Measurements from ENCODE around the gene KCTD17. TPM values are rescaled to one million over a fixed set of nuclear protein-coding genes. Genes with fewer than 3 reads are reported as not detected.

The KCTD17 gene
- total RNA-seq, 1 donor from 2014 or later: 19.2 TPM

DNA sequence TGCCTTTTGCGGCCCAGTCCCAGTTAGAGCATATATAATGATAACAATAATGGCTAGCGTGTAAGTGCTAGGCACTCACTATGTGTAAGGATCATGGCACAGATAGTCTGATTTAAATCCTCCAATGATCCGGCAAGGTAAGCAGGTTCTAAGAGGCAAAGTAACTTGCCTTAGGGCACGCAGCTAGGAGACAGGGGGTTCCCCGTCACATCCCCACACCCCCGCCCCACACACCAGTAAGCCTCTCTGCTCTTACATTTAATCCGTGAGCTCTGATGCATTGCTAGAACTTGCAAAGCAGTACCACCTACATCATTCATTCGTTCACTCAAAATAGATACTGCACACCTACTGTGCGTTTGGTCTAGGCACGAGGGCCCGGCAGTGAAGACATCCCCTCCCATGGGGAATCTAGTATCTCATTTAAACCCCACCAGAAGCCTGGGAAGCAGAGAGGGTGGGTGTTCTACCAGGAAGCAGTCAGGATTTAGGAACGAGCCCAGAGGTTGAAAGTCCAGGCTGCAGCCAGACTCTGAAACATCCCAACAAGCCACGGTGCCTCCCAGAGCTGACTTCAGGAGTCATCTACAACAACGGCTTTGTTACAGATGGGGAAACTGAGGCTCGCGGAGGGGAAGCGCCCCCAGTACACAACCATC lies 37.3 kb downstream of the KCTD17 start:
- Histone ChIP-seq H3K9me3 (no peaks in the 10 kb centered on the region), H3K27me3 (no peaks in the 10 kb centered on the region), H3K27ac (no peak overlapping the region), H3K4me3 (no peak overlapping the region), H3K36me3 (no peaks in the 10 kb centered on the region), H3K4me1 (no peaks in the 10 kb centered on the region)
- ATAC-seq (no peak), DNase-seq (no peak)
- TF ChIP-seq, protein P1, sequence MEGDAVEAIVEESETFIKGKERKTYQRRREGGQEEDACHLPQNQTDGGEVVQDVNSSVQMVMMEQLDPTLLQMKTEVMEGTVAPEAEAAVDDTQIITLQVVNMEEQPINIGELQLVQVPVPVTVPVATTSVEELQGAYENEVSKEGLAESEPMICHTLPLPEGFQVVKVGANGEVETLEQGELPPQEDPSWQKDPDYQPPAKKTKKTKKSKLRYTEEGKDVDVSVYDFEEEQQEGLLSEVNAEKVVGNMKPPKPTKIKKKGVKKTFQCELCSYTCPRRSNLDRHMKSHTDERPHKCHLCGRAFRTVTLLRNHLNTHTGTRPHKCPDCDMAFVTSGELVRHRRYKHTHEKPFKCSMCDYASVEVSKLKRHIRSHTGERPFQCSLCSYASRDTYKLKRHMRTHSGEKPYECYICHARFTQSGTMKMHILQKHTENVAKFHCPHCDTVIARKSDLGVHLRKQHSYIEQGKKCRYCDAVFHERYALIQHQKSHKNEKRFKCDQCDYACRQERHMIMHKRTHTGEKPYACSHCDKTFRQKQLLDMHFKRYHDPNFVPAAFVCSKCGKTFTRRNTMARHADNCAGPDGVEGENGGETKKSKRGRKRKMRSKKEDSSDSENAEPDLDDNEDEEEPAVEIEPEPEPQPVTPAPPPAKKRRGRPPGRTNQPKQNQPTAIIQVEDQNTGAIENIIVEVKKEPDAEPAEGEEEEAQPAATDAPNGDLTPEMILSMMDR (IDR thresholded peaks at IDR 0.05): no peak
- intact Hi-C loops (cut with DNase I): no loop called here

DNA sequence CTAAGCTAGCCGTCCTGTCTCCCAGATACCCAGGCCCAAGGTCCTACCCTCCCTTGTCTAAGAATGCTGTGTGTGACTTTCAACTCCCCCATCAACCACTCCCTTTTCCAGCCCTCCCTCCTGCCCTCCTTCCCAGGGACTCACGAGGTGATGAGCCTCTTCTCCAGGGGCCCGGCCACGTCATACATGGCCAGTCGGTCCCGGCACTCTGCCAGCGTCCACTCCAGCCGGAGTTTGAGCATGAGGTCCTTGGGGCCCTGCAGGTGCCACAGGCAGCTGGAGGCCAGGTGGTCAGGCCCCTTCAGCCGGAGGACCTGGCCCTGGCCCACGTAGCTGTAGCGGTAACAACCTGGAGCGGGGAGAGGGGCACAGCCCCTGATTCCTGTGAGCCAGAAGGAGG lies 37.9 kb downstream of the KCTD17 start:
- Histone ChIP-seq H3K4me1 (no peaks in the 10 kb centered on the region), H3K27ac (no peak overlapping the region), H3K4me3 (no peak overlapping the region), H3K36me3 (no peaks in the 10 kb centered on the region), H3K27me3 (no peaks in the 10 kb centered on the region), H3K9me3 (no peaks in the 10 kb centered on the region)
- DNase-seq: no peak
- intact Hi-C loops (cut with DNase I): no loop called here
- TF ChIP-seq, protein P1 (IDR thresholded peaks at IDR 0.05): no peak
- ATAC-seq: peak; percentile 17

DNA sequence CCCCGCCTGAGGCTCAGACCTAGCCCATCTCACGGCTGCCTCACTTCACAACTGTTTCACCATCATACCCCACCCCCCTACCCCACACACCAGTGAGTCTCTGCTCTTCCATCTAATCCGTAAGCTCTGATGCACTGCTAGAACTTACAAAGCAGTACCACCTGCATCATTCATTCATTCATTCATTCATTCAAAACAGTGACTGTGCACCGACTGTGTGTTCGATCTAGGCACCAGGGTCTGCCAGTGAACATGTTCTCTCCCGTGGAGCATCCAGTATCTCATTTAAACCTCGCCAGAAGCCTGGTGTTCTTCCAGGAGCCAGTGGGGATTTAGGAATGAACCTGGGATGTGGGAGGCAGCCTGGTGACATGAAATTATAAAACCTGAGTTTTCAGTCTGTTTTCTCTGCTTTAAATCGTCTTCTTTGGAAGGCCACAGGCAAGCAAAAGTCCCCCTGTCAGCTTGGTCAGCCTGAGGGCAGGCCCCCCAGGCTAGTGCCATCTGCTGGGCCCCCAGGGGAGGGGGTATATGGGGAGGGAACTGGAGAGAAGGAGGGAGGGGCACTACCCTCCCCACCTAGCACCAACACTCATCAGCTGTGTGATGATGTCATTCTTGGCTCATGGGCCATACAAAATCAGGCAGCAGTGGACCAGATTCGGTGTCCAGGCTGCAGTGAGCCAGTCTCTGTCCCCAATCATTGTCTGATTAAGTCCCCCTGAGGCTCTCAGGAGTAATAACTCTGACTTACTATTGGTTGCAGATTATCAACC lies 39.6 kb downstream of the KCTD17 start:
- ATAC-seq (no peak), DNase-seq (no peak)
- TF ChIP-seq, protein P1 (IDR thresholded peaks at IDR 0.05): no peak
- H3K4me3 ChIP-seq: no peak overlapping the region
- H3K4me1 ChIP-seq: no peaks in the 10 kb centered on the region
- H3K9me3 ChIP-seq: no peaks in the 10 kb centered on the region
- intact Hi-C loops (cut with DNase I): no loop called here
- no peaks in the 10 kb centered on the region for H3K36me3 ChIP-seq
- H3K27me3 ChIP-seq: peaks cover 11% of the 10 kb centered on the region
- H3K27ac ChIP-seq: no peak overlapping the region

DNA sequence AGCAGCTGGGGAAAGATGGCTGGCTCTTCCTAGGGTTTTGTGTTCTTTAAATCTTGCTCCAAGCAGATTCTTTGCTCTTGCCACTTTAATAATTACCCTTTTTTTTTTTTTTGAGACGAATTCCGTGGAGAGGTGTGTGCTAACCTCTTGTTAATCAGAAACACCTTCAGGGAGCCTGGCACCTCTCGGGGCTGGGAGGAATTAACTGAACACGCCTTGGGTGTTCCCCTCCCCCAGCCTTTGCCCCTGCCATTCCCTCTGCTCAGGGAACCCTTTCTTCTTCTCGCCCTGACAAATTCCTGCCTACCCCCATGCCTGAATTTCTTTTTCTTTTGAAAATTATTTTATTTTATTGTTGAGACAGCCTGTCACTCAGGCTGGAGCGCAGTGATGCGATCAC lies 40.5 kb downstream of the KCTD17 start:
- Histone ChIP-seq H3K4me3 (no peak overlapping the region), H3K4me1 (no peaks in the 10 kb centered on the region), H3K36me3 (no peaks in the 10 kb centered on the region), H3K27me3 (peaks cover 20% of the 10 kb centered on the region), H3K9me3 (no peaks in the 10 kb centered on the region), H3K27ac (no peak overlapping the region)
- DNase-seq (no peak), ATAC-seq (peak; percentile 55)
- TF ChIP-seq, protein P1 (IDR thresholded peaks at IDR 0.05): no peak
- intact Hi-C loops (cut with DNase I): no loop called here

DNA sequence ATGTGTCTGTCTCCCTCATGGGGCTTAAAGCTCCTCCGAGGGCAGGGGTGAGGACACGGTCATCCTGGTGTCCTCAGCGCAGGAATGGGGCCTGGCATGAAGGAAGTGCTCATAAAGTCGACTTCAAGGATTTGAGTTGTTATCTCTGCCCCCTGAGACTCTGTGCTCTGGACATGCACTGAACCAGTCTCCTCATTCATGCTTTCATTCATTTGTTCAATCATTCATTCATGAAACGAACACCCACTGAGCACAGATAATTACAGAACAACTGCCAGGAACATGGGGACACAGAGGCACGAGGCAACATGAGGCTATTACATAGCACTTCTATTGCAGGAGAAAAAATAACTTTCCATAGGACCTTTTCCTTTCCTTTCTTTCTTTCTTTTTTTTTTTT lies 41.5 kb downstream of the KCTD17 start:
- intact Hi-C loops (cut with DNase I): no loop called here
- H3K27me3 ChIP-seq: peaks cover 25% of the 10 kb centered on the region
- H3K36me3 ChIP-seq: no peaks in the 10 kb centered on the region

More for the DNA sequence above, 41.5 kb downstream of the KCTD17 start:
- Histone ChIP-seq H3K9me3 (no peaks in the 10 kb centered on the region), H3K27ac (no peak overlapping the region), H3K4me1 (no peaks in the 10 kb centered on the region), H3K4me3 (no peak overlapping the region)
- TF ChIP-seq, protein P1 (IDR thresholded peaks at IDR 0.05): no peak
- DNase-seq (no peak), ATAC-seq (no peak)
